Measurements from ENCODE around the gene FXR2. TPM values are rescaled to one million over a fixed set of nuclear protein-coding genes. Genes with fewer than 3 reads are reported as not detected.

FXR2 gene
- total and polyA plus RNA-seq, 10 of the 15 experiments (the other 5 are each of a cell fraction or from before 2014, with no cell fraction given), result 1.6 to 33.3 (median 22.0) TPM

DNA sequence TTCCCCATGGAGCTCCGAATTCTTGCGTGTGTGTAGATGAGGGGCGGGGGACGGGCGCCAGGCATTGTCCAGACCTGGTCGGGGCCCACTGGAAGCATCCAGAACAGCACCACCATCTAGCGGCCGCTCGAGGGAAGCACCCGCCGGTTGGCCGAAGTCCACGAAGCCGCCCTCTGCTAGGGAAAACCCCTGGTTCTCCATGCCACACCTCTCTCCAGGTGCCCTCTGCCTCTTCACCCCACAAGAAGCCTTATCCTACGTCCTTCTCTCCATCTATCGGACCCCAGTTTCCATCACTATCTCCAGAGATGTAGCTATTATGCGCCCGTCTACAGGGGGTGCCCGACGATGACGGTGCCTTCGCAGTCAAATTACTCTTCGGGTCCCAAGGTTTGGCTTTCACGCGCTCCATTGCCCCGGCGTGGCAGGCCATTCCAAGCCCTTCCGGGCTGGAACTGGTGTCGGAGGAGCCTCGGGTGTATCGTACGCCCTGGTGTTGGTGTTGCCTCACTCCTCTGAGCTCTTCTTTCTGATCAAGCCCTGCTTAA, 53.6 kb downstream of the FXR2 start (continued):
- TF ChIP-seq, protein P1, sequence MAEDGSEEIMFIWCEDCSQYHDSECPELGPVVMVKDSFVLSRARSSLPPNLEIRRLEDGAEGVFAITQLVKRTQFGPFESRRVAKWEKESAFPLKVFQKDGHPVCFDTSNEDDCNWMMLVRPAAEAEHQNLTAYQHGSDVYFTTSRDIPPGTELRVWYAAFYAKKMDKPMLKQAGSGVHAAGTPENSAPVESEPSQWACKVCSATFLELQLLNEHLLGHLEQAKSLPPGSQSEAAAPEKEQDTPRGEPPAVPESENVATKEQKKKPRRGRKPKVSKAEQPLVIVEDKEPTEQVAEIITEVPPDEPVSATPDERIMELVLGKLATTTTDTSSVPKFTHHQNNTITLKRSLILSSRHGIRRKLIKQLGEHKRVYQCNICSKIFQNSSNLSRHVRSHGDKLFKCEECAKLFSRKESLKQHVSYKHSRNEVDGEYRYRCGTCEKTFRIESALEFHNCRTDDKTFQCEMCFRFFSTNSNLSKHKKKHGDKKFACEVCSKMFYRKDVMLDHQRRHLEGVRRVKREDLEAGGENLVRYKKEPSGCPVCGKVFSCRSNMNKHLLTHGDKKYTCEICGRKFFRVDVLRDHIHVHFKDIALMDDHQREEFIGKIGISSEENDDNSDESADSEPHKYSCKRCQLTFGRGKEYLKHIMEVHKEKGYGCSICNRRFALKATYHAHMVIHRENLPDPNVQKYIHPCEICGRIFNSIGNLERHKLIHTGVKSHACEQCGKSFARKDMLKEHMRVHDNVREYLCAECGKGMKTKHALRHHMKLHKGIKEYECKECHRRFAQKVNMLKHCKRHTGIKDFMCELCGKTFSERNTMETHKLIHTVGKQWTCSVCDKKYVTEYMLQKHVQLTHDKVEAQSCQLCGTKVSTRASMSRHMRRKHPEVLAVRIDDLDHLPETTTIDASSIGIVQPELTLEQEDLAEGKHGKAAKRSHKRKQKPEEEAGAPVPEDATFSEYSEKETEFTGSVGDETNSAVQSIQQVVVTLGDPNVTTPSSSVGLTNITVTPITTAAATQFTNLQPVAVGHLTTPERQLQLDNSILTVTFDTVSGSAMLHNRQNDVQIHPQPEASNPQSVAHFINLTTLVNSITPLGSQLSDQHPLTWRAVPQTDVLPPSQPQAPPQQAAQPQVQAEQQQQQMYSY (CRISPR knock-in tag; IDR thresholded peaks at IDR 0.05), result no peak
- no peak for TF ChIP-seq ZBED1 (IDR thresholded peaks at IDR 0.05; ENCODE audit: borderline replicate concordance)
- TF ChIP-seq, protein P2, sequence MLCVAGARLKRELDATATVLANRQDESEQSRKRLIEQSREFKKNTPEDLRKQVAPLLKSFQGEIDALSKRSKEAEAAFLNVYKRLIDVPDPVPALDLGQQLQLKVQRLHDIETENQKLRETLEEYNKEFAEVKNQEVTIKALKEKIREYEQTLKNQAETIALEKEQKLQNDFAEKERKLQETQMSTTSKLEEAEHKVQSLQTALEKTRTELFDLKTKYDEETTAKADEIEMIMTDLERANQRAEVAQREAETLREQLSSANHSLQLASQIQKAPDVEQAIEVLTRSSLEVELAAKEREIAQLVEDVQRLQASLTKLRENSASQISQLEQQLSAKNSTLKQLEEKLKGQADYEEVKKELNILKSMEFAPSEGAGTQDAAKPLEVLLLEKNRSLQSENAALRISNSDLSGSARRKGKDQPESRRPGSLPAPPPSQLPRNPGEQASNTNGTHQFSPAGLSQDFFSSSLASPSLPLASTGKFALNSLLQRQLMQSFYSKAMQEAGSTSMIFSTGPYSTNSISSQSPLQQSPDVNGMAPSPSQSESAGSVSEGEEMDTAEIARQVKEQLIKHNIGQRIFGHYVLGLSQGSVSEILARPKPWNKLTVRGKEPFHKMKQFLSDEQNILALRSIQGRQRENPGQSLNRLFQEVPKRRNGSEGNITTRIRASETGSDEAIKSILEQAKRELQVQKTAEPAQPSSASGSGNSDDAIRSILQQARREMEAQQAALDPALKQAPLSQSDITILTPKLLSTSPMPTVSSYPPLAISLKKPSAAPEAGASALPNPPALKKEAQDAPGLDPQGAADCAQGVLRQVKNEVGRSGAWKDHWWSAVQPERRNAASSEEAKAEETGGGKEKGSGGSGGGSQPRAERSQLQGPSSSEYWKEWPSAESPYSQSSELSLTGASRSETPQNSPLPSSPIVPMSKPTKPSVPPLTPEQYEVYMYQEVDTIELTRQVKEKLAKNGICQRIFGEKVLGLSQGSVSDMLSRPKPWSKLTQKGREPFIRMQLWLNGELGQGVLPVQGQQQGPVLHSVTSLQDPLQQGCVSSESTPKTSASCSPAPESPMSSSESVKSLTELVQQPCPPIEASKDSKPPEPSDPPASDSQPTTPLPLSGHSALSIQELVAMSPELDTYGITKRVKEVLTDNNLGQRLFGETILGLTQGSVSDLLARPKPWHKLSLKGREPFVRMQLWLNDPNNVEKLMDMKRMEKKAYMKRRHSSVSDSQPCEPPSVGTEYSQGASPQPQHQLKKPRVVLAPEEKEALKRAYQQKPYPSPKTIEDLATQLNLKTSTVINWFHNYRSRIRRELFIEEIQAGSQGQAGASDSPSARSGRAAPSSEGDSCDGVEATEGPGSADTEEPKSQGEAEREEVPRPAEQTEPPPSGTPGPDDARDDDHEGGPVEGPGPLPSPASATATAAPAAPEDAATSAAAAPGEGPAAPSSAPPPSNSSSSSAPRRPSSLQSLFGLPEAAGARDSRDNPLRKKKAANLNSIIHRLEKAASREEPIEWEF (IDR thresholded peaks at IDR 0.05; ENCODE audit: insufficient replicate concordance, low read depth, low read length), result no peak
- TF ChIP-seq EED (IDR thresholded peaks at IDR 0.05; ENCODE audit: low read depth), result no peak
- TF ChIP-seq, protein P3, sequence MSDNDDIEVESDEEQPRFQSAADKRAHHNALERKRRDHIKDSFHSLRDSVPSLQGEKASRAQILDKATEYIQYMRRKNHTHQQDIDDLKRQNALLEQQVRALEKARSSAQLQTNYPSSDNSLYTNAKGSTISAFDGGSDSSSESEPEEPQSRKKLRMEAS (IDR thresholded peaks at IDR 0.05; ENCODE audit: low read depth, low read length), result peak; percentile 9; the same call in 1 of the 2 replicates
- no peak for TF ChIP-seq RAD51 (IDR thresholded peaks at IDR 0.05)
- peak; percentile 72; the same call in 1 of the 2 replicates for TF ChIP-seq BACH1 (IDR thresholded peaks at IDR 0.05; ENCODE audit: borderline replicate concordance)
- TF ChIP-seq, protein P4, sequence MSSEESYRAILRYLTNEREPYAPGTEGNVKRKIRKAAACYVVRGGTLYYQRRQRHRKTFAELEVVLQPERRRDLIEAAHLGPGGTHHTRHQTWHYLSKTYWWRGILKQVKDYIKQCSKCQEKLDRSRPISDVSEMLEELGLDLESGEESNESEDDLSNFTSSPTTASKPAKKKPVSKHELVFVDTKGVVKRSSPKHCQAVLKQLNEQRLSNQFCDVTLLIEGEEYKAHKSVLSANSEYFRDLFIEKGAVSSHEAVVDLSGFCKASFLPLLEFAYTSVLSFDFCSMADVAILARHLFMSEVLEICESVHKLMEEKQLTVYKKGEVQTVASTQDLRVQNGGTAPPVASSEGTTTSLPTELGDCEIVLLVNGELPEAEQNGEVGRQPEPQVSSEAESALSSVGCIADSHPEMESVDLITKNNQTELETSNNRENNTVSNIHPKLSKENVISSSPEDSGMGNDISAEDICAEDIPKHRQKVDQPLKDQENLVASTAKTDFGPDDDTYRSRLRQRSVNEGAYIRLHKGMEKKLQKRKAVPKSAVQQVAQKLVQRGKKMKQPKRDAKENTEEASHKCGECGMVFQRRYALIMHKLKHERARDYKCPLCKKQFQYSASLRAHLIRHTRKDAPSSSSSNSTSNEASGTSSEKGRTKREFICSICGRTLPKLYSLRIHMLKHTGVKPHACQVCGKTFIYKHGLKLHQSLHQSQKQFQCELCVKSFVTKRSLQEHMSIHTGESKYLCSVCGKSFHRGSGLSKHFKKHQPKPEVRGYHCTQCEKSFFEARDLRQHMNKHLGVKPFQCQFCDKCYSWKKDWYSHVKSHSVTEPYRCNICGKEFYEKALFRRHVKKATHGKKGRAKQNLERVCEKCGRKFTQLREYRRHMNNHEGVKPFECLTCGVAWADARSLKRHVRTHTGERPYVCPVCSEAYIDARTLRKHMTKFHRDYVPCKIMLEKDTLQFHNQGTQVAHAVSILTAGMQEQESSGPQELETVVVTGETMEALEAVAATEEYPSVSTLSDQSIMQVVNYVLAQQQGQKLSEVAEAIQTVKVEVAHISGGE (CRISPR knock-in tag; IDR thresholded peaks at IDR 0.05), result no peak
- peak; percentile 74 for TF ChIP-seq ZSCAN29 (IDR thresholded peaks at IDR 0.05)
- TF ChIP-seq, protein P5, sequence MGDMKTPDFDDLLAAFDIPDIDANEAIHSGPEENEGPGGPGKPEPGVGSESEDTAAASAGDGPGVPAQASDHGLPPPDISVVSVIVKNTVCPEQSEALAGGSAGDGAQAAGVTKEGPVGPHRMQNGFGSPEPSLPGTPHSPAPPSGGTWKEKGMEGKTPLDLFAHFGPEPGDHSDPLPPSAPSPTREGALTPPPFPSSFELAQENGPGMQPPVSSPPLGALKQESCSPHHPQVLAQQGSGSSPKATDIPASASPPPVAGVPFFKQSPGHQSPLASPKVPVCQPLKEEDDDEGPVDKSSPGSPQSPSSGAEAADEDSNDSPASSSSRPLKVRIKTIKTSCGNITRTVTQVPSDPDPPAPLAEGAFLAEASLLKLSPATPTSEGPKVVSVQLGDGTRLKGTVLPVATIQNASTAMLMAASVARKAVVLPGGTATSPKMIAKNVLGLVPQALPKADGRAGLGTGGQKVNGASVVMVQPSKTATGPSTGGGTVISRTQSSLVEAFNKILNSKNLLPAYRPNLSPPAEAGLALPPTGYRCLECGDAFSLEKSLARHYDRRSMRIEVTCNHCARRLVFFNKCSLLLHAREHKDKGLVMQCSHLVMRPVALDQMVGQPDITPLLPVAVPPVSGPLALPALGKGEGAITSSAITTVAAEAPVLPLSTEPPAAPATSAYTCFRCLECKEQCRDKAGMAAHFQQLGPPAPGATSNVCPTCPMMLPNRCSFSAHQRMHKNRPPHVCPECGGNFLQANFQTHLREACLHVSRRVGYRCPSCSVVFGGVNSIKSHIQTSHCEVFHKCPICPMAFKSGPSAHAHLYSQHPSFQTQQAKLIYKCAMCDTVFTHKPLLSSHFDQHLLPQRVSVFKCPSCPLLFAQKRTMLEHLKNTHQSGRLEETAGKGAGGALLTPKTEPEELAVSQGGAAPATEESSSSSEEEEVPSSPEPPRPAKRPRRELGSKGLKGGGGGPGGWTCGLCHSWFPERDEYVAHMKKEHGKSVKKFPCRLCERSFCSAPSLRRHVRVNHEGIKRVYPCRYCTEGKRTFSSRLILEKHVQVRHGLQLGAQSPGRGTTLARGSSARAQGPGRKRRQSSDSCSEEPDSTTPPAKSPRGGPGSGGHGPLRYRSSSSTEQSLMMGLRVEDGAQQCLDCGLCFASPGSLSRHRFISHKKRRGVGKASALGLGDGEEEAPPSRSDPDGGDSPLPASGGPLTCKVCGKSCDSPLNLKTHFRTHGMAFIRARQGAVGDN (IDR thresholded peaks at IDR 0.05), result no peak
- TF ChIP-seq TCF12 (IDR thresholded peaks at IDR 0.05; ENCODE audit: low read depth, low read length), result 0 out of 2 replicates have a peak, but pooled peaks have one; percentile 16
- TF ChIP-seq ZNF207 (IDR thresholded peaks at IDR 0.05; ENCODE audit: borderline replicate concordance), result no peak
- TF ChIP-seq CHD1 (IDR thresholded peaks at IDR 0.05; ENCODE audit: low read depth, low read length), result no peak
